GM19351 (cell line): ENCODE measurements around the gene ANKRD29.
"Not testable (repeated sequence)": the region's sequence is repeated elsewhere in the genome, so short reads cannot be mapped to it uniquely, and the experiment has no call there.

Source experiments
- ATAC-seq: cut with Tn5 transposase; IDR thresholded peaks from one replicate; pipeline ENCODE4 v1.9.1; 2021; ENCODE audit warnings: mild to moderate bottlenecking, moderate library complexity; ENCODE audit not compliant: unreplicated experiment

Gene ANKRD29

DNA sequence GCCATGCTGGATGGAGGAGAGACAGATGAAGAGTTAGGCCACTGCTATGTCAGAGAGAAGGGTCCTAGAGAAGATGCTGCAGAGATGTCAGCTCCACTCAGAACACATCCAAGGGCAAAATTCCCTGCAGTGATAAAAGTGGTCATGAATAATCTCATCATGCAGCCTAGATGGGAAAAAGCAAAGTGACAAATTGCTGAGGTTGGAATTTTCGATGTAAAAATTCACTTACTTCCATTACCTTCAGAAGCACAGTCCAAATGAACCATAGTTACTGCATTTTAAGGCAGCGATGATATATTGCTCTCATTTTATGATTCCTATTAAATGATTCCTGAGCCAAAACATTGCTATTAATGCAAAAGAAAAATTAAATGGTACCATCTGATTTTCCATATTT lies 16.4 kb downstream of the ANKRD29 start:
- ATAC-seq, result no peak

DNA sequence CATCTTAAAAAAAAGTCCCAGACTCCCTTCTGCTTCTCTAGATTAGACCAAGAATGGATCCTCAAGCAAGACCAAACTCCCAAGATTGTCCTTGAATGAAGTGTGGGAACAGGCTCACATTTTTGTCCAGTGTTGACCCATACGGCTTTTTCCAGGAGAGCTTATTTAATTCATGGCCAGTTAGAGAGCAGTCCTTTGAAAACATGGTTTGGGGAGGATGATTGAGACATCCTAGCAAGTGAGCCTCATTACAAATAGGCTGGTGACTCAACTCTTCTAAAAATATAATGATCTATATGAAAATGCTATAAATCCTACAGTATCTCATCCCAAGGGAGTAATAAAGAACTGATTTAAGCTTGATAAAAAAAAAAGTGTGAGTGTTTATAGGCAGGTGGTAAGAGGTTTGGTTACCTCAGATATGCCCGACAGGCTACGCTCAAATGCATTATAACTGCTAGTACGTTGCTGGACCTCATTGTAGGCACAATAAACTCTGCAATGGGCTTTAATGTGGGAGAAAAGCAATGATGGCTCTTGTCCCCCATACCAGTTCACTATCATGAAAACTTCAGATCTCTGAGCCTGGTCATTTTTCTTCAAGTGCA lies 17.0 kb downstream of the ANKRD29 start:
- no peak for ATAC-seq

DNA sequence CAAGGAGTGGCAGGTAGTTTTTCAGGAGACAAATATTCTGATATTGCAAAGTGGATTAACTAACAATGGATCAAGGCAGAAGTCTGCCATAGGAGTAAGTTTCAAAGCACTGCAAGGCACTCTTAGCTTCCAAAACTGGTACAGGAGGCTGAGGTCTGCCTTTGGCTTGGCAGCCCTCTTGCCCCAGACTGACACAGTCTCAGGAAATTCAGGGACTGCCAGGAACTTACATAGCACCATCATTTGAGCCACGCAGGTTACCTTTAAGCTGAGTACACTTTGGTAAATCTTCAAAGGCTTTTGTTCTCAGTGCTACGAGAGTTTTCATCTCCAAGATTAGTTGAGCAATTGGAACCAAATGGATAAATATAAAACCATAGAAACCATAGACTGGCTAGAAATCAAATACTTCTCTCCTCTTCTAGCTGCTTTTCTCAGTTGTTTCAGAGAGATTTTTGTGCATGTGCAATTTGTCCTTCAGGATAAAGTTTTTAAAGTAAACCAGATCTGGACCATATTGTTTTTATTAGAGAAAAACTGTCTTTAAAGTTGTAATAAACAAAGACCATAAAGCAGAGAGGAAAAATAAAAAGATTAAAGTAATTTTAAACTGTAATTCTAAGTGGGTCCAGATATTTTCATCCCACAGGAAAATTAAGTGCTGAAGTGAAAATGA lies 18.8 kb downstream of the ANKRD29 start:
- no peak for ATAC-seq

DNA sequence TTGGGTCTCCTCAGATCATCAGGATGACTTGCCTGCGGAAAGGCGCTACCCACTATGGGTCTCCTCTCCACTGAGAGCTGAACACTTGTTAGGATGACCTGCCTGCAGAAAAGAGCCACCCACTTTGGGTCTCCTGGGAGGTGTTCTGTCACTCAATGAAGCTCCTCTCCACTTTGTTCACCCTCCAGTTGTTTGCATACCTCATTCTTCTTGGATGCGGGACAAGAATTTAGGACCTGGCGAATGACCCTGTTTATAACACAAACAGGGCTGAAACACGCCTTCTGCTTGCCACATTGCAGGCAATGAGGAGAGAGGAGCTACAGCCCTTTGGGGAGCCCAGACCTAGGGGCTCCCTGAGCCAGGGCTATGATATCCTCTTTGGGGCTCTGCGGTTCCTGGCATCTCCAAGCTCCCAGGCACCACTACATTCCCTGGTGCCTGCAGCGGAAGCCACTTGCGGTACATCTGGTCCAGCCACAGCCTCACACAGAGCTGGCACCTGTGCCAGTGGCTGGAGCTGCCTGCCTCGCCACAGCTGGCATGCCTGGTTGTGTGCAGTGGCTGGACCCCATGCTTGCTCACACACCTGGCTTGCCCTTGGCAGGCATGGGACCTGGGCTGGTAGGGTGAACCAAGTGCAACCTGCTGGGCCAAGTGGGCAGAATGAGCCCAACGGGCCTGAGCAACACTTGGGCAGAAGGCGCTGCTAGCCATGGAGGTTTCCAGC lies 20.6 kb downstream of the ANKRD29 start:
- no peak for ATAC-seq

- no peak for ATAC-seq
These were observed 21.5 kb downstream of the ANKRD29 start for GRCh38 chr18:23641143-23641720.

DNA sequence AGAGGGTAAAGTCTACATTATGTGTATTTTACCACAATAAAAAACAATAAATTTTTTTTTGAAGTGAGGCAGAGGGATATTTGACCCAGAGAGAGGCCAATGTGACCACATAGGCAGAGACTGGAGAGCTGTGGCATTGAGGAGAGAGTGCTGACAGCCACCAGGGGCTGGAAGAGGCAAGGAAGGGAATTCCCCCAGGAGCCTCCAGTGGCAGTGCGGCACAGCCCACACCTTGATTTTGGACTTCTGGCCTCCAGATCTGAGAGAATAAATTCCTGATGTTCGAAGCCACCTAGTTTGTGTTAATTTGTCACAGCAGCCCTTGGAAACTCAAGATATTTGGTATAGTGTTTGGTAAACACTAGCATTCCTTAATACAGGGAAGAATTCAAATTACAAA lies 22.7 kb downstream of the ANKRD29 start:
- ATAC-seq, result no peak

- not testable (repeated sequence) for ATAC-seq
These were observed 26.3 kb downstream of the ANKRD29 start for GRCh38 chr18:23636433-23636832.

DNA sequence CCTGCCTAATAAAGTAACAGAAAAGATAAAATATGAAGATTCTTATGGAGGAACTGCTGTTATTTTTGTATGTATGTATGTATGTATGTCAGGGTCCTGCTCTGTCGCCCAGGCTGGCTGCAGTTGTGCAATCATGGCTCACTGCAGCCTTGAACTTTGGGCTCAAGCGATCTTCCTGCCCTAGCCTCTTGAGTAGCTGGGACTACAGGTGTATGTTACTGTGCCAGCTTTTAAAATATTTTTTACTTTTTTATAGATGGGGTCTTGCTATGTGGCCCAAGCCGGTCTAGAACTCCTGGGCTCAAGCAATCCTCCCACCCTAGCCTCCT lies 26.7 kb downstream of the ANKRD29 start:
- no peak for ATAC-seq

GRCh38 chr18:23635283-23636070 lies 27.2 kb downstream of the ANKRD29 start:
- no peak for ATAC-seq

- ATAC-seq, result no peak
These were observed 28.0 kb downstream of the ANKRD29 start for GRCh38 chr18:23634692-23635091.

DNA sequence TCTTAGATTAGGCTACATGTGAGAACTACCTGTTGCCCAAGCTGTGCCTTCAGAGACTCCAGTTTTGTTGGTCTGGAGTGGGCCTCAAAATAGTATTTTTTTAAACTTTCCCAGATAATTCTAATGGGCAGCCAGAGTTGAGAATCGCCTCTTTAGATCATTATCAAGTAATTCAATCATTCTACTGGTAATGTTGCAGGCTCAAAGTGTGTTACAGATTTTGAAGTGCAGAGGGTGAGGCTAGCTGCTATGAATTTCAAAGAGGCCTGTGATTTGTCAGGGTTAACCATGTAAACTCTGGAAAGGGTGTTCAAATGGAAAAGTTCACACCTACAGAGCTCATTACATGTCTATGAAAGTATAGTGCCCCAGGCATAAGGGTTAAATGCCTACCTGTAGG lies 30.1 kb downstream of the ANKRD29 start:
- no peak for ATAC-seq

GRCh38 chr18:23631746-23632145 lies 31.0 kb downstream of the ANKRD29 start:
- ATAC-seq, result no peak

DNA sequence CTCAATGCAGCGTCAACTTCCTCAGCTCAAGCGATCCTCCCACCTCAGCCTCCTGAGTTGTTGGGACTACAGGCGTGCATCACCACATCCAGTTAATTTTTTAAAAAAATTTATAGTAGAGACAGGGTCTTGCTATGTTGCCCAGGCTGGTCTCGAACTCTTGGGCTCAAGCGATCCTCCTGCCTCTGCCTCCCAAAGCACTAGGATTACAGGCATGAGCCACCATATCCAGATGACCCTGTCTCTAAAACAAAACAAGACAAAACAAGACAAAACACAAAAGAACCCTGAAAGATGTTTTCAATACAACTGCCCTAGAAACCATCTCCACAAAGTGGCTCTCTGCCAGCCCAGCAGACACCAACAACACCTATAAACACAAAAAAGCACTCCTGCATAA lies 31.4 kb downstream of the ANKRD29 start:
- ATAC-seq, result no peak

GRCh38 chr18:23629444-23629946 lies 33.2 kb downstream of the ANKRD29 start:
- peak; percentile 77 for ATAC-seq

DNA sequence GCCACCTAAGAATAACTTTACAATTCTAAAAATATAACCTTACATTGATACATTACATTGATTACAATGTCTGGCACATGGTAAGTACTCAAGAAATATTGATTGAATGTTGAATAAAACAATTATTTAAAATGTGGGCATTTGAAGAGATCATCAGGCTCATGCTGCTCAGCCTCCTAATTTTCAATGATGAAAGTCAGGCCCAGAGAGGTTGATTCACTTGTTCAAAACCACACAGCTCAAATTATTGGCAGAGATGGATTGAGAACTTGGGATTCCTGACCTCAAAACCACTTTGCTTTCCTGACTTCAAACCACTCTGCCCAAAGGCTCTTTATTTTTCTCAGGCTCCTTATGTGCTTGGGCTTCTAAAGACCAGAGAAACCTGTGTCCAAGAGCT lies 34.7 kb downstream of the ANKRD29 start:
- ATAC-seq, result no peak

- no peak for ATAC-seq
These were observed 35.4 kb downstream of the ANKRD29 start for GRCh38 chr18:23627321-23627720.

- ATAC-seq, result no peak
These were observed 36.0 kb downstream of the ANKRD29 start for GRCh38 chr18:23626451-23627279.

GRCh38 chr18:23623040-23623439 lies 39.7 kb downstream of the ANKRD29 start:
- no peak for ATAC-seq

DNA sequence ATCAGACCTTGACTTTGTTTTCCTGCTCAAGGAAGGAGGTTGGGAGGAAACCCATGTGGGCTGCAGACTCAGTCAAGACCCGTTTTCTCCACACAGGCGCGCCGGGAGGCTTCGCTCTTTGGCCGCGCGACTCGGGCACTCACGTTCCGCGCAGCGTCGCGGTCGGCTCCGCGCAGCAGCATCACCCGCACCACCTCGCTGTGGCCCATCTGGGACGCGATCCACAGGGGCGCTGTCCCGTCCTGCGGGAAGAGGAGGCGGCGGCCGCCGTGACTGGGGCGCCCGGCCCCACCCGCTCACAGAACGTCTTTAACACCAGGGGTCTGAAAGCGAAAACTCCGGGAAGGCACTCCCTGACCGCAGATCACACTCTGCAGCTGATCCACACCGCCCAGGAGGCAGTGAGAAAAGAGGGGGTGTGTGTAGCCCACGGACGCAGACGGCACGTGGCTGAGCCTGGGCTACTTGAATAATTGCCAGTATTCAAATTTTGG lies 43.3 kb downstream of the ANKRD29 start:
- ATAC-seq, result no peak

DNA sequence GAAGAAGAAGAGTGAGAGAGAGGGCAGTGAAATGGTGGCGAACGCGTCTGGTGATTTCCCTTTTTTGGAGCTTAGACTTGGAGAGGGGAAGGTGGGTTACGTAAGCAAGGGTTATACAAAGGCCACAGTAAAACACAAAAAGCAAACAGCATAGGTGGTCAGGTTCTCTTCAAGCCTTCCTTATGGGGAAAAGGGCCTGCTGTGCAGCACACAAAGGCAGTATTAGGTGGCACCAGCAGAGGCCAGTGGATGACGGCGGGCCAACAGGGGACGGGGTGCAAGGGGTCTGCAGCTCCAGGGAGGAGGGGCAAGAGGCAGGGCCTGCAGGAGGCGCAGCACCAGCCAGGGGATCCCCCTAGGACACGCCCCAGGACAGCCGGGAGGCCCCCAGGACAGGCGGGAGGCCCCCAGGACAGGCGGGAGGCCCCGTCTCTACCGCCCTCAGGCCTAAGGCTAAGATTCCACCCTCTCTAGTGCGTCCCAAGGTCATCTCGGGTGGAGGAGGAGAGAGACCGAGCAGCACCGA lies 43.8 kb downstream of the ANKRD29 start:
- no peak for ATAC-seq
